Caco-2 (cell line): ENCODE data around the gene SLC23A3. TPM values are rescaled to one million over a fixed set of nuclear protein-coding genes. Genes with fewer than 3 reads are reported as not detected.

Experiments used
- BruUV-seq: library from RNA; stranded (reverse); fragments of 400-500 nt; replicated peaks from 2 replicates; lab custom pipeline; 2021; lab: Mats Ljungman, UMichigan
- CTCF ChIA-PET: fragments of 300-600 bp; sonication (Branson Sonifier 250); formaldehyde crosslinking; loops from one replicate; lab custom pipeline; 2022; ENCODE audit warnings: antibody characterized with exemption; lab: Charles Lee
- POLR2A ChIA-PET: fragments of 300-600 bp; sonication (Branson Sonifier 250); formaldehyde crosslinking; loops from one replicate; lab custom pipeline; 2022; ENCODE audit warnings: antibody characterized with exemption; lab: Charles Lee
- DNase-seq, 2 experiments: peaks; one replicate each; pipeline versions ENCODE4 v3.0.0 to v3.0.0-alpha.2; 2020 to 2022
- H3K27me3 ChIP-seq: replicated peaks from 2 replicates; pipeline ENCODE4 v1.6.0; 2011; ENCODE audit warnings: low read length; ENCODE audit not compliant: control insufficient read depth, insufficient read depth
- H3K36me3 ChIP-seq: 2 replicates; pipeline ENCODE4 v1.5.1; 2011; ENCODE audit warnings: low read length; ENCODE audit not compliant: control insufficient read depth, insufficient read depth
- H3K4me1 ChIP-seq: fragments of 250-450 bp; sonication (Bioruptor Pico); 2 replicates; pipeline ENCODE4 v1.5.1; 2020; ENCODE audit warnings: mild to moderate bottlenecking
- H3K4me3 ChIP-seq: 2 replicates; pipeline ENCODE4 v1.5.1; 2011; ENCODE audit warnings: low read depth, mild to moderate bottlenecking, control low read depth, low read length
- H3K9me3 ChIP-seq: fragments of 250-450 bp; sonication (Bioruptor Pico); 2 replicates; pipeline ENCODE4 v1.5.1; 2020; ENCODE audit warnings: mild to moderate bottlenecking, moderate library complexity
- H3K27ac Mint-ChIP-seq: one replicate; pipeline ENCODE4 v1.8.0; 2022; ENCODE audit warnings: mixed read lengths; ENCODE audit not compliant: unreplicated experiment
- H3K27me3 Mint-ChIP-seq: one replicate; pipeline ENCODE4 v1.8.0; 2022; ENCODE audit warnings: mixed read lengths; ENCODE audit not compliant: insufficient read depth, unreplicated experiment
- H3K36me3 Mint-ChIP-seq: one replicate; pipeline ENCODE4 v1.8.0; 2022; ENCODE audit warnings: mild to moderate bottlenecking, mixed read lengths; ENCODE audit not compliant: insufficient read depth, unreplicated experiment
- H3K4me1 Mint-ChIP-seq: one replicate; pipeline ENCODE4 v1.8.0; 2022; ENCODE audit warnings: low read depth, mixed read lengths; ENCODE audit not compliant: unreplicated experiment
- H3K4me3 Mint-ChIP-seq: one replicate; pipeline ENCODE4 v1.8.0; 2022; ENCODE audit warnings: mild to moderate bottlenecking, moderate library complexity, mixed read lengths; ENCODE audit not compliant: unreplicated experiment
- H3K9me3 Mint-ChIP-seq: one replicate; pipeline ENCODE4 v1.8.0; 2022; ENCODE audit warnings: mixed read lengths; ENCODE audit not compliant: unreplicated experiment
- intact Hi-C: fragments of 100-400 bp; cut with micrococcal nuclease; formaldehyde crosslinking; loops from one replicate; pipeline ENCODE4 v1.10.0; 2022; ENCODE audit not compliant: unreplicated experiment
- total RNA-seq: library from RNA; stranded (reverse); gene quantifications from 2 replicates; pipeline ENCODE4 v1.2.3, GENCODE V29; 2022
- TF ChIP-seq, protein P1 (sequence below), 2 experiments: fragments of 200-600 bp in 1 of 2; IDR thresholded peaks; 1 replicate in 1 of 2; 2 replicates in 1 of 2; pipeline versions ENCODE4 v1.5.1 to v1.8.0; 2011 to 2022; ENCODE audit warnings: antibody characterized with exemption in 1 of 2, control low read depth in 1 of 2, inconsistent platforms in 1 of 2, low read depth in 1 of 2, low read length in 1 of 2, mild to moderate bottlenecking in 1 of 2, moderate library complexity in 1 of 2; ENCODE audit not compliant: insufficient read depth in 1 of 2, severe bottlenecking in 1 of 2, unreplicated experiment in 1 of 2

Gene SLC23A3
- total RNA-seq, 1 experiment from 2014 or later: 7.1 TPM

- Mint-ChIP-seq H3K4me1 (no peaks in the 10 kb centered on the region), H3K9me3 (no peaks in the 10 kb centered on the region), H3K27me3 (no peaks in the 10 kb centered on the region), H3K27ac (no peak overlapping the region), H3K4me3 (no peak overlapping the region), H3K36me3 (peaks cover 5% of the 10 kb centered on the region)
- intact Hi-C loops: no loop called here
- Histone ChIP-seq H3K36me3 (no peaks in the 10 kb centered on the region), H3K4me1 (no peaks in the 10 kb centered on the region), H3K27me3 (no peaks in the 10 kb centered on the region), H3K4me3 (no peak overlapping the region), H3K9me3 (no peaks in the 10 kb centered on the region)
- DNase-seq: no peak
- ChIA-PET POLR2A (no interaction called here), CTCF (no interaction called here)
- TF ChIP-seq, protein P1, sequence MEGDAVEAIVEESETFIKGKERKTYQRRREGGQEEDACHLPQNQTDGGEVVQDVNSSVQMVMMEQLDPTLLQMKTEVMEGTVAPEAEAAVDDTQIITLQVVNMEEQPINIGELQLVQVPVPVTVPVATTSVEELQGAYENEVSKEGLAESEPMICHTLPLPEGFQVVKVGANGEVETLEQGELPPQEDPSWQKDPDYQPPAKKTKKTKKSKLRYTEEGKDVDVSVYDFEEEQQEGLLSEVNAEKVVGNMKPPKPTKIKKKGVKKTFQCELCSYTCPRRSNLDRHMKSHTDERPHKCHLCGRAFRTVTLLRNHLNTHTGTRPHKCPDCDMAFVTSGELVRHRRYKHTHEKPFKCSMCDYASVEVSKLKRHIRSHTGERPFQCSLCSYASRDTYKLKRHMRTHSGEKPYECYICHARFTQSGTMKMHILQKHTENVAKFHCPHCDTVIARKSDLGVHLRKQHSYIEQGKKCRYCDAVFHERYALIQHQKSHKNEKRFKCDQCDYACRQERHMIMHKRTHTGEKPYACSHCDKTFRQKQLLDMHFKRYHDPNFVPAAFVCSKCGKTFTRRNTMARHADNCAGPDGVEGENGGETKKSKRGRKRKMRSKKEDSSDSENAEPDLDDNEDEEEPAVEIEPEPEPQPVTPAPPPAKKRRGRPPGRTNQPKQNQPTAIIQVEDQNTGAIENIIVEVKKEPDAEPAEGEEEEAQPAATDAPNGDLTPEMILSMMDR (IDR thresholded peaks at IDR 0.05; ENCODE audit: insufficient read depth in 1 of 2, low read depth in 1 of 2, low read length in 1 of 2, severe bottlenecking in 1 of 2, unreplicated experiment in 1 of 2): no peak
- no TSS peak for BruUV-seq
Observed at GRCh38 chr2:219199470-219200211, 29.8 kb upstream of the SLC23A3 start.

- Histone ChIP-seq H3K36me3 (no peaks in the 10 kb centered on the region), H3K27me3 (no peaks in the 10 kb centered on the region), H3K4me1 (no peaks in the 10 kb centered on the region), H3K4me3 (no peak overlapping the region), H3K9me3 (no peaks in the 10 kb centered on the region)
- Mint-ChIP-seq H3K36me3 (no peaks in the 10 kb centered on the region), H3K4me1 (no peaks in the 10 kb centered on the region), H3K4me3 (no peak overlapping the region), H3K27me3 (no peaks in the 10 kb centered on the region), H3K9me3 (no peaks in the 10 kb centered on the region), H3K27ac (no peak overlapping the region)
- intact Hi-C loops: no loop called here
- ChIA-PET CTCF (no interaction called here), POLR2A (no interaction called here)
- DNase-seq: no peak
- BruUV-seq: no TSS peak
- TF ChIP-seq, protein P1 (IDR thresholded peaks at IDR 0.05; ENCODE audit: insufficient read depth in 1 of 2, low read depth in 1 of 2, low read length in 1 of 2, severe bottlenecking in 1 of 2, unreplicated experiment in 1 of 2): no peak
Observed at GRCh38 chr2:219198974-219199373, 29.1 kb upstream of the SLC23A3 start.

- TF ChIP-seq, protein P1 (IDR thresholded peaks at IDR 0.05; ENCODE audit: insufficient read depth in 1 of 2, low read depth in 1 of 2, low read length in 1 of 2, severe bottlenecking in 1 of 2, unreplicated experiment in 1 of 2): no peak
- Mint-ChIP-seq H3K4me1 (no peaks in the 10 kb centered on the region), H3K36me3 (no peaks in the 10 kb centered on the region), H3K27me3 (no peaks in the 10 kb centered on the region), H3K27ac (no peak overlapping the region), H3K4me3 (no peak overlapping the region), H3K9me3 (no peaks in the 10 kb centered on the region)
- BruUV-seq: no TSS peak
- no peak for DNase-seq
- Histone ChIP-seq H3K36me3 (no peaks in the 10 kb centered on the region), H3K9me3 (no peaks in the 10 kb centered on the region), H3K4me3 (no peak overlapping the region), H3K27me3 (no peaks in the 10 kb centered on the region), H3K4me1 (no peaks in the 10 kb centered on the region)
- CTCF ChIA-PET: interaction anchor here (0.7 to 1.4 kb wide), 2 partner anchors 9 to 81 kb away, joined by 6 to 9 read pairs; partner anchors contain the start of genes DNAJB2 and ZFAND2B
- intact Hi-C loops: no loop called here
- POLR2A ChIA-PET: interaction anchor here (0.6 to 0.7 kb wide), 2 partner anchors 52 to 128 kb away, joined by 3 to 7 read pairs; no protein-coding TSS in a partner anchor
Observed at GRCh38 chr2:219197388-219197787, 27.6 kb upstream of the SLC23A3 start.
